Esophagus muscularis mucosa (tissue), 4 donors: ENCODE data around the gene CUL3. TPM values are rescaled to one million over a fixed set of nuclear protein-coding genes. Genes with fewer than 3 reads are reported as not detected.

Source experiments
- DNase-seq: peaks from one replicate; pipeline ENCODE4 v3.0.0-alpha.2; 2017; ENCODE audit errors: extremely low spot score
- H3K27ac ChIP-seq, 4 donors: fragments of 200-600 bp; sonication (generic); replicated peaks in 1 of 4; 1 replicate in 3 of 4; 2 replicates in 1 of 4; pipeline ENCODE4 v1.5.1; 2016 to 2019; ENCODE audit warnings: mild to moderate bottlenecking in 1 of 4
- H3K27me3 ChIP-seq, 4 donors: fragments of 200-600 bp; sonication (generic); one replicate each; pipeline versions ENCODE4 v1.5.1 to v1.6.0; 2016 to 2019
- H3K36me3 ChIP-seq, 4 donors: fragments of 200-600 bp; sonication (generic); one replicate each; pipeline ENCODE4 v1.5.1; 2016 to 2019
- H3K4me1 ChIP-seq, 4 donors: fragments of 200-600 bp; sonication (generic); one replicate each; pipeline ENCODE4 v1.5.1; 2016 to 2019
- H3K4me3 ChIP-seq, 4 donors: fragments of 200-600 bp; sonication (generic); 1 replicate in 2 of 4; 2 replicates in 2 of 4; pipeline ENCODE4 v1.5.1; 2016 to 2019; ENCODE audit warnings: mild to moderate bottlenecking in 4 of 4, moderate library complexity in 1 of 4
- H3K9me3 ChIP-seq, 4 donors: fragments of 200-600 bp; sonication (generic); 1 replicate in 3 of 4; 2 replicates in 1 of 4; pipeline ENCODE4 v1.5.1; 2016 to 2019
- CTCF ChIP-seq, 3 experiments: fragments of 200-600 bp in 2 of 3; fragments of 450-650 bp in 1 of 3; sonication (generic) in 2 of 3; IDR thresholded peaks; one replicate each; pipeline ENCODE4 v1.5.1; 2017 to 2019; ENCODE audit warnings: antibody characterized with exemption in 3 of 3, mild to moderate bottlenecking in 2 of 3, moderate library complexity in 1 of 3
- EP300 ChIP-seq: sonication (generic); formaldehyde crosslinking; IDR thresholded peaks from one replicate; pipeline ENCODE4 v1.6.1; 2017; ENCODE audit warnings: antibody characterized with exemption
- POLR2A ChIP-seq: fragments of 450-650 bp; IDR thresholded peaks from one replicate; pipeline ENCODE4 v1.6.1; 2017; ENCODE audit warnings: antibody characterized with exemption, moderate library complexity, mild to moderate bottlenecking, low read depth
- POLR2AphosphoS5 ChIP-seq, 2 donors: sonication (generic); formaldehyde crosslinking; IDR thresholded peaks; one replicate each; pipeline ENCODE4 v1.6.1; 2017; ENCODE audit warnings: antibody characterized with exemption in 2 of 2
- WGBS: methylation state at CpG from one replicate; pipeline ENCODE4 v1.1.5; 2018; 5-methylcytosine and 5-hydroxymethylcytosine counted together
- intact Hi-C: fragments of 100-400 bp; cut with DNase I; formaldehyde crosslinking; loops from one replicate; pipeline ENCODE4 v1.15.1; 2023
- total RNA-seq, 4 donors: library from RNA; depleted of rRNA; stranded (reverse); fragments of >200 nt; gene quantifications; one replicate each; pipeline versions ENCODE4 v1.1.0 to v1.2.1, GENCODE V29; 2016

The CUL3 gene
- total RNA-seq, 4 donors from 2014 or later: 50.9 to 66.4 (median 59.7) TPM

GRCh38 chr2:224472137-224472536 is 113.0 kb downstream of the CUL3 start:
- H3K36me3 ChIP-seq: peaks cover 0 to 48% (median 35%) of the 10 kb centered on the region in 4 donors
- TF ChIP-seq POLR2A: no peak
- no peak for TF ChIP-seq CTCF (IDR thresholded peaks at IDR 0.05)
- no peak for TF ChIP-seq POLR2AphosphoS5 (IDR thresholded peaks at IDR 0.05)
- TF ChIP-seq EP300: no peak
- H3K27ac ChIP-seq: no peak overlapping the region
- no peak overlapping the region for H3K4me3 ChIP-seq
- WGBS: 94% methylated on average over 3 of the region's 3 CpGs
- no peaks in the 10 kb centered on the region for H3K27me3 ChIP-seq
- H3K9me3 ChIP-seq: no peaks in the 10 kb centered on the region
- intact Hi-C loops: no loop called here
- no peaks in the 10 kb centered on the region for H3K4me1 ChIP-seq
- DNase-seq: no peak

GRCh38 chr2:224469374-224469964 is 115.7 kb downstream of the CUL3 start:
- H3K4me1 ChIP-seq: no peaks in the 10 kb centered on the region
- H3K36me3 ChIP-seq: peaks cover 0 to 22% (median 10%) of the 10 kb centered on the region in 4 donors
- H3K27me3 ChIP-seq: no peaks in the 10 kb centered on the region
- no peaks in the 10 kb centered on the region for H3K9me3 ChIP-seq
- H3K4me3 ChIP-seq: no peak overlapping the region
- no peak for DNase-seq
- WGBS: 79% methylated on average over 9 of the region's 9 CpGs
- TF ChIP-seq POLR2A: no peak
- TF ChIP-seq CTCF (IDR thresholded peaks at IDR 0.05): no peak
- no peak for TF ChIP-seq EP300
- TF ChIP-seq POLR2AphosphoS5 (IDR thresholded peaks at IDR 0.05): no peak
- H3K27ac ChIP-seq: no peak overlapping the region
- intact Hi-C loops: no loop called here

GRCh38 chr2:224466304-224466895 is 118.8 kb downstream of the CUL3 start:
- H3K36me3 ChIP-seq: no peaks in the 10 kb centered on the region
- H3K9me3 ChIP-seq: no peaks in the 10 kb centered on the region
- WGBS: 67% methylated on average over 3 of the region's 3 CpGs
- H3K27ac ChIP-seq: no peak overlapping the region
- H3K27me3 ChIP-seq: no peaks in the 10 kb centered on the region
- no peak for DNase-seq
- H3K4me1 ChIP-seq: no peaks in the 10 kb centered on the region
- intact Hi-C loops: no loop called here
- no peak overlapping the region for H3K4me3 ChIP-seq
- TF ChIP-seq CTCF (IDR thresholded peaks at IDR 0.05): no peak

GRCh38 chr2:224461391-224461790 is 123.8 kb downstream of the CUL3 start:
- no peak for DNase-seq
- no peaks in the 10 kb centered on the region for H3K27me3 ChIP-seq
- H3K4me3 ChIP-seq: no peak overlapping the region
- no peaks in the 10 kb centered on the region for H3K4me1 ChIP-seq
- TF ChIP-seq POLR2A (no peak), POLR2AphosphoS5 (IDR thresholded peaks at IDR 0.05) (no peak), EP300 (no peak), CTCF (IDR thresholded peaks at IDR 0.05) (no peak)
- H3K27ac ChIP-seq: no peak overlapping the region
- H3K36me3 ChIP-seq: no peaks in the 10 kb centered on the region
- intact Hi-C loops: no loop called here
- no peaks in the 10 kb centered on the region for H3K9me3 ChIP-seq
- WGBS: 61% methylated on average over 1 of the region's 1 CpG
